Common myeloid progenitor, CD34-positive (primary cell): Measurements from ENCODE around the gene CBFA2T3.

Source experiments
- CTCF ChIA-PET: fragments of 350-600 bp; sonication (Branson Sonifier 250); formaldehyde crosslinking; loops from one replicate; lab custom pipeline; 2021; ENCODE audit warnings: antibody characterized with exemption; lab: Charles Lee
- POLR2A ChIA-PET: fragments of 350-600 bp; sonication (Branson Sonifier 250); formaldehyde crosslinking; loops from one replicate; lab custom pipeline; 2021; ENCODE audit warnings: antibody characterized with exemption; lab: Charles Lee
- DNase-seq, 3 donors: peaks; one replicate each; pipeline versions ENCODE4 v3.0.0 to v3.0.0-alpha.2; 2013
- H3K27ac ChIP-seq, 2 experiments: 1 replicate in 1 of 2; 2 replicates in 1 of 2; pipeline ENCODE4 v1.7.0; 2013; ENCODE audit warnings: inconsistent platforms in 2 of 2, low read length in 2 of 2, mild to moderate bottlenecking in 2 of 2, low read depth in 1 of 2, moderate library complexity in 1 of 2; ENCODE audit not compliant: severe bottlenecking in 2 of 2, insufficient read depth in 1 of 2, poor library complexity in 1 of 2
- H3K27me3 ChIP-seq, 5 experiments: replicated peaks in 2 of 5; 1 replicate in 3 of 5; 2 replicates in 2 of 5; pipeline versions ENCODE4 v1.6.1 to v1.7.0; 2013; ENCODE audit warnings: low read length in 4 of 5, mild to moderate bottlenecking in 2 of 5, moderate library complexity in 2 of 5, inconsistent platforms in 1 of 5; ENCODE audit not compliant: insufficient read depth in 5 of 5, control insufficient read depth in 4 of 5
- H3K36me3 ChIP-seq, 4 experiments: 1 replicate in 2 of 4; 2 replicates in 2 of 4; pipeline versions ENCODE4 v1.6.1 to v1.7.0; 2013; ENCODE audit warnings: low read length in 3 of 4, control low read depth in 1 of 4, mild to moderate bottlenecking in 1 of 4; ENCODE audit not compliant: control insufficient read depth in 4 of 4, insufficient read depth in 4 of 4
- H3K4me1 ChIP-seq, 4 experiments: 1 replicate in 3 of 4; 2 replicates in 1 of 4; pipeline versions ENCODE4 v1.6.1 to v1.7.1; 2013; ENCODE audit warnings: low read length in 3 of 4, mild to moderate bottlenecking in 3 of 4, control low read depth in 1 of 4, inconsistent platforms in 1 of 4, moderate library complexity in 1 of 4; ENCODE audit not compliant: control insufficient read depth in 4 of 4, insufficient read depth in 4 of 4; ENCODE audit errors: control extremely low read depth in 1 of 4
- H3K4me3 ChIP-seq, 7 experiments: 1 replicate in 4 of 7; 2 replicates in 3 of 7; pipeline versions ENCODE4 v1.5.1 to v1.7.0; 2013; ENCODE audit warnings: mild to moderate bottlenecking in 7 of 7, low read length in 6 of 7, moderate library complexity in 6 of 7, inconsistent platforms in 2 of 7, low read depth in 2 of 7, control low read depth in 1 of 7; ENCODE audit not compliant: insufficient read depth in 4 of 7, control insufficient read depth in 1 of 7; ENCODE audit errors: extremely low read depth in 1 of 7
- H3K9me3 ChIP-seq, 5 experiments: 1 replicate in 4 of 5; 2 replicates in 1 of 5; pipeline versions ENCODE4 v1.6.1 to v1.7.1; 2013; ENCODE audit warnings: low read length in 4 of 5, mild to moderate bottlenecking in 2 of 5, inconsistent platforms in 1 of 5, low read depth in 1 of 5, moderate library complexity in 1 of 5; ENCODE audit not compliant: control insufficient read depth in 4 of 5, insufficient read depth in 2 of 5; ENCODE audit errors: control extremely low read depth in 1 of 5
- WGBS: methylation state at CpG from one replicate; pipeline ENCODE4 v1.1.5; 2013; ENCODE audit not compliant: insufficient coverage; 5-methylcytosine and 5-hydroxymethylcytosine counted together

Gene CBFA2T3

DNA sequence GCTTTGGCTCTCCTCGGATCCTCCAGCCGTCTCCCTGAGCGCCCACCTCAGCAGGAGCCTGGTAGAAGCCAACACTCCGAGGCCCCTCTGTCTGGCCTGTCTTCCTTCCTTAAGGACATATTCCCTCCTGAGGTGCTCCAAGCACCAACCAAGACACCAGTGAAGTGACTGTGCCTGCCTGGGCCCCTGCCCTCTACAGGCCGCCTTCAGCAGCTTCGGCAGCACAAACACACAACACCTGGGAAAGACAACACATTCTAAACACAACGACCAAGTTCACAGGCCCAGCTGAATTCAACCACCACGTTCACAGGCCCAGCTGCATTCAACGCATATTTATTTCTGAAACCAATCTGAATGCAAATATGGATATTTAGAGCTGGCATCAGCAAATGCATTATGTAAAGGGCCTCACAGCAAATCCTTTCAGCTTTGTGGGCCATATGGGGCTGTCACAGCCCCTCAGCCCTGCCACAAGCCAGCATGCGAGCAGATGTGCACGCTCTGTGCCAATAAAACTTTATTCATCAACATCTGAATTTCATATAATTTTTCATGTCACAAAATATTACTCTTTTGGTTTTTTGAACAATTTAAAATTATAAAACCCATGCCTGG is 132.5 kb downstream of the CBFA2T3 start:
- CTCF ChIA-PET: no interaction called here
- Histone ChIP-seq H3K27me3 (no peaks in the 10 kb centered on the region), H3K4me3 (no peak overlapping the region), H3K4me1 (no peaks in the 10 kb centered on the region), H3K27ac (no peak overlapping the region), H3K36me3 (peaks cover 0 to 19% (median 11%) of the 10 kb centered on the region in 4 experiments), H3K9me3 (no peaks in the 10 kb centered on the region)
- 95% methylated on average over 10 of the region's 11 CpGs for WGBS
- DNase-seq: no peak
- POLR2A ChIA-PET: no interaction called here

DNA sequence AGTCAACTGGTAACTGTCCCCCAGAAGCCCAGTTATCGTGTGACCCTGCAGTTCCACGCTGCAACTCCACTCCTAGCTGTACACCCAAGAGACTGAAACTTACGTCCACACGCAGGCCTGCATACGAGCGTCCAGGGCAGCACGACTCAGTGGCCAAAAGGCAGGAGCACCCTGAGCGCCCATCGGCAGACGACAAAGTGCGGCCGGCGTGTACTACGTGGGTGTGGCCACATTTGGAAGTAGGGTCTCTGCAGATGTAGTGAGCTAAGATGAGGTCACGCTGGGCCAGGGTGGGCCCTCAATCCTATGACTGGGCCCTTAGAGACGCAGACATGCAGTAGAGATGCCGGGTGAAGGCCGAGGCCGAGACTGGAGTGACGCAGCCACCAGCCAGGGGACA is 133.8 kb downstream of the CBFA2T3 start:
- DNase-seq: no peak
- 97% methylated on average over 20 of the region's 20 CpGs for WGBS
- no peaks in the 10 kb centered on the region for H3K9me3 ChIP-seq
- POLR2A ChIA-PET: no interaction called here
- no peaks in the 10 kb centered on the region for H3K4me1 ChIP-seq
- H3K4me3 ChIP-seq: no peak overlapping the region
- no peak overlapping the region for H3K27ac ChIP-seq
- H3K36me3 ChIP-seq: peaks cover 0 to 22% (median 15%) of the 10 kb centered on the region in 4 experiments
- CTCF ChIA-PET: no interaction called here
- H3K27me3 ChIP-seq: no peaks in the 10 kb centered on the region

DNA sequence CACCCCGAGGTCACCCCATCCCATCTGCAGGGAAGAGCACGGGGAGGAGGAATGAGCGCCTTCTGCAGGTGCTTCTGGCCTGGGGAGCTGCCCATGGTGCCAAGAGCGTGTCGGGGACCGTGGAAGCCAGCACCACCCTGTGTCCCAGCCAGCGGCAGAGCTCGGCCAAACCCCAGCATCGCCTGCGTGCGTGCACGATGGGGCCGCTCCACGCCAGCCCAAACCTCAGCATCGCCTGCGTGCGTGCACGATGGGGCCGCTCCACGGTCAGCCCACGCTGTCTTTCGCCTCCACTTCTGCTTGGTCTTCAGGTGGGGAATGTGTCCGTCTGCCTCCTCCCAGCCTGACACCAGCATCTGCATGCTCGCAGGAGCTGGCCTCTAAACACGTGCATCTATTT is 134.2 kb downstream of the CBFA2T3 start:
- Histone ChIP-seq H3K4me3 (no peak overlapping the region), H3K27ac (no peak overlapping the region), H3K27me3 (no peaks in the 10 kb centered on the region), H3K4me1 (no peaks in the 10 kb centered on the region), H3K36me3 (peaks cover 0 to 21% (median 14%) of the 10 kb centered on the region in 4 experiments), H3K9me3 (no peaks in the 10 kb centered on the region)
- ChIA-PET POLR2A (no interaction called here), CTCF (no interaction called here)
- DNase-seq: no peak
- WGBS: 98% methylated on average over 24 of the region's 25 CpGs

DNA sequence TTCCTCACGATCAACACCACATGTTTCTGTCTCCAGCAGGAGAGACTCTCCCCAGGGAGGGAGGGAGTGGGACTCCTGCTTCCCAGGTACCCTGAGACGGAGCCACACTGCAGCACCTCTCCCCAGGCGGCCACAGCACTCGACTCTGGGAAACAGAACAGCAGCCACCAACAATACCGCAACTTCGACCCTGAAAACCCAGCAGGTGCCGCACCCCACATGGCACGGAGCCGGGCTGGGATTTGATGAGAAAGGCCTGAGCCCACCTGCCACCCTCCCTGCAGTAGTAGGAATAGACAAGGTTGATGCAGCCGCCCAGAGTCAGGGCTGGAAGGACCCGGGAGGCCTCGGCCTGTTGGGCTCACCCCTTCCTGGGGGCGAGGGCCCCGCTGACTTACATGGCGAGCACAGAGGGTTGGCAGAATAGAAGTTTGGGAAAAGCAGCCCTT is 134.7 kb downstream of the CBFA2T3 start:
- over 99% methylated on average over 14 of the region's 15 CpGs for WGBS
- ChIA-PET CTCF (no interaction called here), POLR2A (no interaction called here)
- no peak overlapping the region for H3K27ac ChIP-seq
- H3K4me3 ChIP-seq: no peak overlapping the region
- H3K27me3 ChIP-seq: no peaks in the 10 kb centered on the region
- H3K9me3 ChIP-seq: no peaks in the 10 kb centered on the region
- no peak for DNase-seq
- no peaks in the 10 kb centered on the region for H3K4me1 ChIP-seq
- peaks cover 0 to 22% (median 15%) of the 10 kb centered on the region in 4 experiments for H3K36me3 ChIP-seq

DNA sequence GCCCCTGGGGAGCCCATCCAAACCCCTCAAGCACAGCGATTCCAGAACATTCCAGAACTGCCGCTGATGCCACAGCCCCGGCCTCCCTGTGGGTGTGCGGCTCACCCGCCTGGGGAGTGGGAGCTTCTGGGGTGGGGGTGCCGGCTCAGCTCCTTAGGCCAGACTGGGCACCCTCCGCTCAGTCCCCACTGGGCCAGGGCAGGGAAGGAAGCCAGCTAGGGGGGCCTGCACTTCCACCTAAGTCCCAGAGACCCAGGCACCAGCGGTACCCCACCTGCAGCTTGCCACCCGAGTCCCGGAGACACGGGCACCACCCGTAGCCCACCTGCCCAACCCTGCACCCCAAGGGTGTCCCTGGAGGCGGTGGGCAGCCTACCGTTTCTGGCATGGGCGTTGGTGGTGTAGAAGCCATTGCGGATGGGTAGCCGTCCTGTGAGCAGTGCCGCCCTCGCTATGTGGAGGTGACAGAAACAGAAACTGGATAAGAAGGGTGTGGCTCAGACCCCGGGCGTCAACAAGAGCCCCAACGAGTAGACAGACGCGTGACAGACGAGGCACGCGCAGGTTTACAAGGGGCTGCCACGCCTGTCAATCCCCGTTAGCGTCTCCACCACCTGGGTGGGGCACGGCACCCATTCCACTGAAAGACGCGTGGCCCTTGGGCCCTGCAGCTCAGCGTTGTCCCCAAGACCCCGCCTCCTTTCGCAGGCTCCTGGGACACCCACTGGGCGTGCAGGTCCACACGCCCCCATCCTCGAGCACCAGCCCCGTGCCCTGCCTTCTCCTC is 135.3 kb downstream of the CBFA2T3 start:
- Histone ChIP-seq H3K36me3 (peaks cover 0 to 22% (median 15%) of the 10 kb centered on the region in 4 experiments), H3K4me1 (no peaks in the 10 kb centered on the region), H3K27me3 (no peaks in the 10 kb centered on the region), H3K4me3 (no peak overlapping the region), H3K9me3 (no peaks in the 10 kb centered on the region), H3K27ac (no peak overlapping the region)
- CTCF ChIA-PET: interaction anchor here (2.6 kb wide), 1 partner anchor 16 kb away, joined by 10 read pairs; the partner anchor contains the start of genes GALNS and TRAPPC2L
- WGBS: 96% methylated on average over 31 of the region's 40 CpGs
- no peak for DNase-seq
- POLR2A ChIA-PET: no interaction called here

DNA sequence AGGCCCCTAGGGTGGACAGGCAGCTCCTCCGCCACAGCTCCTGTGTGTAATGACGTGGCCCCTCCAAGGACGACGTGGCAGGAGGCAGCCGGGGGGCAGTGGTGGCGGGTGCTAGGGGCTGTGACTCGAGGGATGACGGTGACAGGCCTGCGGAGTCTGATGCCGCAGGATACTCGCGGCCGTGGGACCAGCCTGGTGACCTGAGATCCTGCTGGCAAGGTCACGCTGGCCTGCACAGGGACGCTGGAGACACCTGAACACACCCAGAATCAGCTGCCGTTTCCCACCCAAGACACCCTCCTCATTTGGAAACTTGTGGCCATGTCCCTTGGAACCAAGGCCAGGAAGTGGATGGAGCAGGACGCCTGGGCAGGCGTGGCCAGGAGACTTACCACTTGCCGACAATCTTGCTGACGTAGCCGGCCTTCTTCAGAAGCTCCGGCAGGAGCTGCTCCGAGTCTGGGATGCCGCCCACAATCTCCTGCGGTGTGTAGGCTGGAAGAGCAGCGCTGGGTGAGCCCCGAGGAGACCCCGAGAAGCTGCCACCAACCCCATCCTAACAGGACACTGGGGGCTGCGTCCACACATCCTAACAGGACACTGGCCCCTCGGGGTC is 136.3 kb downstream of the CBFA2T3 start:
- ChIA-PET POLR2A (no interaction called here), CTCF (interaction anchor here (0.9 to 2.6 kb wide), 4 partner anchors 12 to 26 kb away, joined by 3 to 10 read pairs (median 3); partner anchors contain the start of genes GALNS and TRAPPC2L)
- Histone ChIP-seq H3K4me1 (no peaks in the 10 kb centered on the region), H3K27ac (no peak overlapping the region), H3K4me3 (no peak overlapping the region), H3K9me3 (no peaks in the 10 kb centered on the region), H3K27me3 (no peaks in the 10 kb centered on the region), H3K36me3 (peaks cover 0 to 22% (median 15%) of the 10 kb centered on the region in 4 experiments)
- WGBS: 97% methylated on average over 24 of the region's 30 CpGs
- DNase-seq: no peak
